HG03159 (cell line): ENCODE data around the gene TMEM178B.

Source experiments
- ATAC-seq: cut with Tn5 transposase; IDR thresholded peaks from one replicate; pipeline ENCODE4 v1.9.1; 2021; ENCODE audit warnings: mild to moderate bottlenecking, moderate library complexity; ENCODE audit not compliant: unreplicated experiment

The TMEM178B gene

DNA sequence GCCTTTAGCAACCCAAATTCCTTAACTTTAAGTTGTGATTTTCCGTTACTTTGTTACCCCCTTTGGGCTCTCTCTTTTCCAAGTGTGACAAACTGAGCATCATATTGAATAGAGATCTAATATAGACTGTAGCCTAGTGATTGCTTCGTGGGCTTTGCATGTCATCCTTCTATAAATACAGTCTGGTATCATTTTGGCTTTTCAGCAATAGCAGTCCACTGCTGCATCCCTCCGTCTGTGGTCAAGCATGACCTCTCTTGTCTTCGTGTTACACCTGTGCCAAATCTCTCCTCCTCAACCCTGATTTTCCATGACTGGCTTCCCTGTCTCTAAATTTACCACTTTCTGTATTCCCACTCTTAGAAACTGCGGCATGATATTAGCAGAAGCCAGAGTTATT is 423.5 kb downstream of the TMEM178B start:
- ATAC-seq, result no peak

DNA sequence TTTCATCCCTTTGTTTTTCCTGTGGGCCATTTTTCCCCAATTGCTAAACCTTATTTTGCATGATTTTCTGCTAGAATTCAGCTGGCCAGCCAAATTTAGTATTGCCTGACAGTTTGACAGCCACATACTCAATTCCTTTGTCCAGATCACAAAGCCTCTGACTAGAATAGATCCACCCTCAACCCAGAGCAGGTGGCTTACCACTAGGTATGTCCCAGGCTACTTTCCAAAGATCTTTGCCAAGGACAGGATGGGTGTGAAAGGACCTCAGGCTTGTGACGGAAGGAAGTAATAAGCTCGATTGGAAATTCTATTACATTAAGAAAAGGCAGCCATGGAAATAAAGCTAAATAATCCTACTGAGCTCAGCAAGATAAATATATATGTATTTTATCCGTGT is 426.7 kb downstream of the TMEM178B start:
- no peak for ATAC-seq

DNA sequence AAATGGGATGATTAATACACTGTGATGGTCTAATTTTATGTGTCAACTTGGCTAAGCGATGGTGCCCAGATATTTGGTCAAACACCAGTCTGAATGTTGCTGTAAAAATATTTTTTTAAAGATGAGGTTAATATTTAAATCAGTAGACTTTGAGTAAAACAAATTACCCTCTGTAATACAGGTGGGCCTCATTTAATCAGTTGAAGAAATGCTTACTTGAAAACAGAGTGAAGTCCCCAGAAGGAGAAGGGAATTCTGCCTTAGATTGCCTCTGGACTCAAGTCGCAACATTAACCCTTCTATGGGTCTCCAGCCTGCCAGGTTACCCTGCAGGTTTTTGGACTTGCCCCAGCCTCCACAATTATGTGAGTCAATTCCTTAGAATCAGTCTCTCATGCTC is 427.6 kb downstream of the TMEM178B start:
- no peak for ATAC-seq

DNA sequence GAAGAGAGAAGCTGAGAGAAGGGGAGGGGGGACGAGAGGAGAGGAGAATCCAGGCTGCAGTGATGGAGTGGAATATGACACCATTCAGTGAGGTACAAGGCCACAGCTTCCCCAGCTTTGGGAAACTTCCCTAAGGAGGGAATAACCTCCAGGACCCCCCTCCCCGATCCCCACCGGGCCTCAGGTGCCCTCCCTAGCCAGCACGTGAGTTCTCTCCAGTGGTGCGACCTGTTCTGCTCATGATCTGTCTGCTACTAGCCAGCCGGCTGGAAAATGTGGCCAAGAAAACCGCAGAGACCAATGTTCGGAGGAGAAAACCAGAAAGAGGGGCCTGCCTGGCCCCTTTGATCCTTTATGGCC is 437.4 kb downstream of the TMEM178B start:
- no peak for ATAC-seq

DNA sequence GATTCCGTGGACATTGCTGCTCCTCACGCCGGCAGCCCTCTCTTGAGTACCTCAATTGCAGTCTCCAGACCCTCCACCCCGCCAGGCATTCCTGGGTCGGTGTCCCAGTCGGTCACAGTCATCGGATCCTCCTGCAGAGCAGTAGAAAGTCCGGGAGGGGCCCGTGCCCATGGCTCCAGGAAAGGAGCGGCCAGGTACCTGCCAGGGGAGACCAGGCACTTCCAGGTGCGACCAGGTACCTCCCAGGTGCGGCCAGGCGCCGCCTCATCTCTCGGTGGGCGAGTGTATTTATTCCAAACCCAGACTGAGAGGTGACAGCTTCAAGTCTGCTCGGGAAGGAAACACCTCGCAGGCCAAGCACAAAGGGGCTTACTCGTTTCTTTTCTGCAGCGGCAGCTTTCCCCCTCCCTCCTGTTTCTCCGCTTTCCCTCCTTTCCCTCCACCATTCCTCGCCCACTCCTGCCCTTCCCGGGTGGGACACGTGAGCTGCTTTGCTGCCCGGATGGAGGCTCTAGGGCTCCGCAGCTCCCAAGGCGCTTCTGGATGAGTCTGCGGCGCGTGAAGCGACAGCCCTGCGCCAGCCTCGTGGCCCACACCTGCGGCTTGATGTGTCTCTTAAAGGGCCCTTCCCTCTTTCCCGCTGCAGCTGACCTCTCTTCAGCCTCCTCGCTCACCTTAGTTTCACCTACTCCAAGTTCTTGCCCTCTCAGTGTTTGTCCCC is 438.0 kb downstream of the TMEM178B start:
- ATAC-seq, result no peak

DNA sequence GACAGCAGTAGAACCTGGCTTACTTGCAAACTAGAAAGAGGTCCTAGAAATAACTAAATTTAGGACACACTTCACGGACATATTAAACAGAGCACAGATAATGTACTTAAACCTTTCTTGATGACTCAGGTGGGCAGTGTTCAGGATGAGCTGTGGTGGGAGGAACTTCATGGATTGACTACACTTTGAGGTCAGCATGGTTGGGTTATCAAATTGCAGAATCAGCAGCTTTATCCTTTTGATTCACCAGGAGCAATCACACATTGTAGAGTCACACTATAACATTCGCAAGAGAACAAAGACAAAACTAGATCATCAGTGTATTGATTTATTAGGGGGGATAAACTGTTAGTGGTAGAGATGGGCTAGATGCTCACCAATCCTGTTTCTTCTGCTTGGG is 438.7 kb downstream of the TMEM178B start:
- ATAC-seq, result no peak

DNA sequence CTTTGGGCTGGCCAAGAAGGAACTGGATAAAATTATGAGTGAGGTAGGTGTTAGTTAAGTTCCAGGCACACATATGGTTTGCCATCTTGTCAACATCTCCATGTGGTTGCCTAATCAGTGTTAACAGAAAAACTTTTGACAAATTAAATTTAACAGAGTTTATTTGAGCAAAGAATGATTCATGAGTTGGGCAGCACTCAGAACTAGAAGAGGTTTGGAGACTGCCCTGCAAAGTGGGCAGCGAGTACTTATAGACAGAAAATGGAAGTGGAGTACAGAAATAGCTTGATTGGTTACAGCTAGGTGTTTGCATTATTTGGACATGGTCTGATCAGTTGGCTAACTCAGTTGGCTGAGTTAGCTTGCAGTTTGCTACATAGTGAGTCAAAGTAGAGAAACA is 439.9 kb downstream of the TMEM178B start:
- no peak for ATAC-seq

DNA sequence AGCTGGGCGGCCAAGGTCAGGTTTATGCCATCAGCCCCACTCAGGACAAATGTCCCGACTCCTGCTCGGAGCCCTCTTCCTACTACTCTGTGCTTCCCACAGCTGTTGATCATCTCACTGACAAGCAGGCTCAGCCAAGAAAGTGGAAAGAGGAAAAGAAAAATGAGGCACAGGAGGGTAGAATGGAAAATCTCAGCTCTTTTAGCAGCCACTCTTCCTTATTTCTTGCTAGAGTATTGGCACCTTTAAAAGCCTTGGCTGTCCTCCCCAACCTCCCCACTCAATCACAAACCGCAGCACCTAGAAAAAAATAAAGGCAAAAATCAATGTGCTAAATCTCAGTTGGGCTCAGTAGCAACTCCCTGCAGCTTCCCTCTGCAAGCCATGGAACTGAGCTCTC is 442.1 kb downstream of the TMEM178B start:
- no peak for ATAC-seq

DNA sequence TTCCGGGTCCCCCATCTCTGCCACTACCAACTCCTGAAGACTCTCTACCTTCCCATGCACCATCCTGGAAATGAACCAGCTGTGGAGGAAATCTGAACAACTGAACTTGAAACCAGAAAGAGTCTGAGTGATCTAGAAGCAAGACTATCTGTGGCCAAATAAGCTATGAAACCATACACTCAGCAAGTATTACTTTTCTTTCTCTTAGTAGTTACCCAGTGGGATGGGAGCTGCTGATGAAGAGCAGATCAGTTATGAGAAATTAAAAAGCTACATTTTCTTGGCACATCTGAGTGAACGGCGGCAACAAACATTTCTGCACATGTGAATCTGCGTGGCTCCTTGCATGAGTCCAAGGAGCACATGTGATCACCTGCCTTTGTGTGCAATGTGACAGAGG is 445.8 kb downstream of the TMEM178B start:
- ATAC-seq, result no peak

DNA sequence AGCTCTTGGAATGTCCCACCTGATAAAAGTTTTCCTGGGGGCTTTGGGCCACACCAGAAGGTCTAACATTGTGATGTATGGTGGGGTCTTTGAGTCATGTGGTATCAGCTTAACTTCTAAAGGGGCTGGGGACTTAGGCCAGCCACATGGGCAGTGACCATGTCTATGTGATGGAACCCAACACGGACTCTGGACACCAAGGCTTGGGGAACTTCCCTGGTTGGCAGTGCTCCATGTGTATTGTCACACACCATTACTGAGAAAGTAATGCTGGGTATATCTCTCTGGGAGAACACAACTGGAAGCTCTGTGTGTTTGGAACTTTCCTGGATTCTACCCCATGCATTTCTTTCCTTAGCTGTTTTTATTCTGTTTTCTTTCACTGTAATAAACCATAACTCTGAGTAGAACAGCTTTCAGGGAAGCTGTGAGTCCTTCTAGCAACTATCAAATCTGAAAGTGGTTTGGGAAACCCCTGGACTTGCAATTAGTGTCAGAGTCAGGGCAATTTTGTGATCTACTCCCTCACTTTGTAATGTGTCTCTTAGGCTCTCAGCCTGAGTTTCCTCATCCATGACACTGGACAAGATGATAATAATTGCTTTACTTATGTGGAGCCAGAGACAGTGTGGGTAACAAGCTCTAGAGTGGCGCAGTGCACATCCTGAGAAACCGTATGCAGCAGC is 448.9 kb downstream of the TMEM178B start:
- ATAC-seq, result no peak

DNA sequence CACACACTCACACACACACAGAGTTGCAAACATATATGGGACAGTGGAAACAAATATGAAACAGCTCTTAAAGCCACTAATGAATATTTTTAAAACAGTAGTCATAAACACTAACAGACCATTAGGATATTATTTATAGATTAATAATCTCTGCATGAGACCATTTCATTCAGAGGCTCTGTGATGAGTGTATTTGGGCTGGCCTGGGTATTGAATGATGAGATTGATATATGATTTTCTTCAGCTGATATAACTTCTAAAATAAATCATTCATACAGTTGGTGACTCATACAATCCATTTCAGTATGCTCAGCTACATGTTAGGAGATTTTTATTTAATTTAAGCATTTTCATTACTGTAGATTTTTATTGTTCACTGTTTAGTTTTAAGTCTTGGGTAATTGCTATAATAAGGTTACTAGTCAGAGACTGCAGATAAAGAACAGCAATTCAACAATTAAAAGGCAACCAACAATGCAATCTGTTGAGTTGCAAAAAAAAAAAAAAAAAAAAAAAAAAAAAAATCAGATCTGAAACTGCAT is 452.2 kb downstream of the TMEM178B start:
- no peak for ATAC-seq

DNA sequence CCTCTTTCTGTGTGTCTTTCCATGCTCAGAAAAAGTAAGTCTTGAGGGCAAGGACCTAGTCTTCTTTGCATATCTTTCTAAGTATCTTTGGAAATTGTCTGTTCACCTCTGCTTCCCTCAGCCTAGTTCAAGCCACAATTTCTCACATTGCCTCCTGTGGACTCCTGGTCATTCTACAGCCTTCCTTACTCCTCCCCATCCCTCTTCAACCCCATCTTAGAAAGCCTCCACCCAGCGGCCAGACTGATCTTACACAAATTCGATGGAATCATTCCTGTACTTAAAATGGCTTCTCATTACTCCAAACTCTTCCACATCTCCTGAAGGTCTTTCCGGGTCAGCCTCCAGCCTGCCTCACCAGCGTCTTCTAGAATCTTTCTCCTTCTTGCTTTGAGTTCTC is 453.2 kb downstream of the TMEM178B start:
- ATAC-seq, result no peak

DNA sequence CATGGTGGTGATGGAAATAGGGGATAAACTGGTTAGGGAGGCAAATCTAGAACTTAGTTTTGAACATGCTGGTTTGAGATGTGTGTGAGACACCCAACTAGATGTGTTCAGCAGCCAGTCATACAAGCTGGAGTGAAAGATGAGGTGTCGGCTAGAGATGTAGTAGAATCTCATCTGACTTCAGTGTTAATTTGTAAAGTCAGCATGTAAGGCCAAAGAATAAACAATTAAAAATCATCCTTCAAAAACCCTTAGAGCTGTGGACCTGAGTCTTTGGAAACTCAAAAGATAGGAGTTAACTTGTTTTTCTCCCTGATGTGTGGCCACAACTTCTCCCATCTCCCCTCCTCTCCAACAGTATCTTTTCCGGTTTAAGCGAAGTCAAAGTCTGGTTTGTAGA is 454.5 kb downstream of the TMEM178B start:
- no peak for ATAC-seq
